HCT116 (cell line): ENCODE results near the gene WFDC5. TPM values are rescaled to one million over a fixed set of nuclear protein-coding genes. Genes with fewer than 3 reads are reported as not detected.

ENCODE experiments used
- ATAC-seq: fragments of 200-7000 bp; cut with Tn5 transposase; 2 replicates; pipeline ENCODE4 v1.9.1; 2020; ENCODE audit warnings: mild to moderate bottlenecking, moderate library complexity
- BruUV-seq: library from RNA; stranded (reverse); fragments of 400-500 nt; replicated peaks from 2 replicates; lab custom pipeline; 2021; lab: Mats Ljungman, UMichigan
- CTCF ChIA-PET: fragments of 300-600 bp; sonication (Branson Sonifier 250); formaldehyde crosslinking; loops from one replicate; lab custom pipeline; 2021; ENCODE audit warnings: antibody characterized with exemption; lab: Charles Lee
- POLR2A ChIA-PET: fragments of 300-600, 350-600 bp; sonication (Branson Sonifier 250); formaldehyde crosslinking; loops from one replicate; lab custom pipeline; 2021; ENCODE audit warnings: antibody characterized with exemption; lab: Charles Lee
- RAD21 ChIA-PET, 2 experiments: fragments of 300-600 bp; sonication (Branson Sonifier 250); formaldehyde crosslinking; loops; one replicate each; lab custom pipeline; 2023; ENCODE audit warnings: low total read pairs in 2 of 2; ENCODE audit not compliant: uncharacterized antibody in 2 of 2, unreplicated experiment in 2 of 2, low non-redundant PET in 1 of 2; lab: Charles Lee
- DNase-seq: peaks from one replicate; pipeline ENCODE4 v3.0.0-alpha.2; 2010; ENCODE audit warnings: low read depth, low spot score
- H2AFZ ChIP-seq: fragments of 200-600 bp; shearing (Covaris generic), sonication (generic); 2 replicates; pipeline ENCODE4 v1.6.1; 2017; ENCODE audit warnings: low read depth, mixed run types, mixed read lengths, antibody characterized with exemption, low read length; ENCODE audit not compliant: poor library complexity, severe bottlenecking
- H3K27ac ChIP-seq: 2 replicates; pipeline ENCODE4 v1.5.1; 2012; ENCODE audit warnings: low read depth, low read length
- H3K27me3 ChIP-seq: fragments of 200-600 bp; sonication (generic); 2 replicates; pipeline ENCODE4 v1.6.1; 2016; ENCODE audit warnings: mixed run types, low read length, mixed read lengths; ENCODE audit not compliant: insufficient read depth
- H3K36me3 ChIP-seq, 2 experiments: fragments of 200-500 bp in 1 of 2; fragments of 200-600 bp in 1 of 2; sonication (Bioruptor generic) in 1 of 2; sonication (generic) in 1 of 2; 2 replicates each; pipeline versions ENCODE4 v1.5.1 to v1.6.1; 2014 to 2016; ENCODE audit warnings: low read length in 2 of 2, inconsistent platforms in 1 of 2, mixed read lengths in 1 of 2, mixed run types in 1 of 2; ENCODE audit not compliant: insufficient read depth in 2 of 2, control insufficient read depth in 1 of 2
- H3K4me1 ChIP-seq, 2 experiments: fragments of 200-600 bp in 1 of 2; sonication (generic) in 1 of 2; 2 replicates each; pipeline versions ENCODE4 v1.5.1 to v1.6.1; 2012 to 2017; ENCODE audit warnings: low read length in 2 of 2, inconsistent platforms in 1 of 2, mild to moderate bottlenecking in 1 of 2, mixed read lengths in 1 of 2, mixed run types in 1 of 2, moderate library complexity in 1 of 2; ENCODE audit not compliant: insufficient read depth in 2 of 2, control insufficient read depth in 1 of 2
- H3K4me2 ChIP-seq: fragments of 200-600 bp; sonication (generic); 2 replicates; pipeline ENCODE4 v1.6.1; 2017; ENCODE audit warnings: mixed run types, low read length, mixed read lengths
- H3K4me3 ChIP-seq, 2 experiments: fragments of 200-600 bp in 1 of 2; sonication (generic) in 1 of 2; replicated peaks in 1 of 2; 2 replicates each; pipeline ENCODE4 v1.5.1; 2011 to 2016; ENCODE audit warnings: low read length in 2 of 2, control low read depth in 1 of 2, low read depth in 1 of 2, mild to moderate bottlenecking in 1 of 2, mixed read lengths in 1 of 2, mixed run types in 1 of 2
- H3K79me2 ChIP-seq: fragments of 200-600 bp; sonication (generic); 2 replicates; pipeline ENCODE4 v1.6.1; 2017; ENCODE audit warnings: mild to moderate bottlenecking, mixed run types, low read length, moderate library complexity, mixed read lengths; ENCODE audit not compliant: insufficient read depth
- H3K9ac ChIP-seq: fragments of 200-600 bp; sonication (generic); 2 replicates; pipeline ENCODE4 v1.6.1; 2016; ENCODE audit warnings: low read length, mixed read lengths
- H3K9me2 ChIP-seq: fragments of 200-600 bp; sonication (generic), shearing (Covaris generic); 2 replicates; pipeline ENCODE4 v1.6.1; 2017; ENCODE audit warnings: mixed run types, mild to moderate bottlenecking, moderate library complexity; ENCODE audit not compliant: insufficient read depth
- H3K9me3 ChIP-seq, 2 experiments: fragments of 200-500 bp in 1 of 2; fragments of 200-600 bp in 1 of 2; sonication (Bioruptor generic) in 1 of 2; sonication (generic) in 1 of 2; 2 replicates each; pipeline ENCODE4 v1.6.1; 2014 to 2017; ENCODE audit warnings: low read length in 2 of 2, mixed read lengths in 2 of 2, inconsistent platforms in 1 of 2, low read depth in 1 of 2, mild to moderate bottlenecking in 1 of 2, mixed run types in 1 of 2, moderate library complexity in 1 of 2; ENCODE audit not compliant: control insufficient read depth in 1 of 2, insufficient read depth in 1 of 2
- H4K20me1 ChIP-seq: fragments of 200-600 bp; sonication (generic), shearing (Covaris generic); 2 replicates; pipeline ENCODE4 v1.6.1; 2017; ENCODE audit warnings: mixed run types, mild to moderate bottlenecking, moderate library complexity; ENCODE audit not compliant: insufficient read depth
- ATF3 ChIP-seq: IDR thresholded peaks from 2 replicates; pipeline ENCODE4 v1.6.1; 2012
- CTCF ChIP-seq, 3 experiments: fragments of 200-600 bp in 1 of 3; sonication (generic) in 1 of 3; IDR thresholded peaks in 2 of 3; conservative IDR thresholded peaks in 1 of 3; 2 replicates each; pipeline ENCODE4 v1.5.1; 2012 to 2017; ENCODE audit warnings: low read depth in 2 of 3, low read length in 2 of 3, antibody characterized with exemption in 1 of 3, borderline replicate concordance in 1 of 3, control low read depth in 1 of 3, mild to moderate bottlenecking in 1 of 3, mixed read lengths in 1 of 3, mixed run types in 1 of 3, moderate library complexity in 1 of 3; ENCODE audit not compliant: insufficient read depth in 1 of 3
- EZH2 ChIP-seq: fragments of 200-600 bp; sonication (generic); IDR thresholded peaks from 2 replicates; pipeline ENCODE4 v1.6.1; 2017; ENCODE audit warnings: antibody characterized with exemption, mixed run types
- FOSL1 ChIP-seq: IDR thresholded peaks from 2 replicates; pipeline ENCODE4 v1.6.1; 2012; ENCODE audit warnings: low read depth
- JUND ChIP-seq: IDR thresholded peaks from 2 replicates; pipeline ENCODE4 v1.6.1; 2012
- REST ChIP-seq: IDR thresholded peaks from 2 replicates; pipeline ENCODE4 v1.6.1; 2012; ENCODE audit warnings: low read depth
- SIN3A ChIP-seq: IDR thresholded peaks from 2 replicates; pipeline ENCODE4 v1.6.1; 2012; ENCODE audit warnings: low read depth
- YY1 ChIP-seq: IDR thresholded peaks from 2 replicates; pipeline ENCODE4 v1.6.1; 2011; ENCODE audit warnings: low read length, low read depth, moderate library complexity, mild to moderate bottlenecking; ENCODE audit not compliant: insufficient replicate concordance; ENCODE audit errors: extremely low read depth
- ZFX ChIP-seq: fragments of 450-650 bp; IDR thresholded peaks from 2 replicates; pipeline ENCODE4 v1.6.1; 2017
- ZNF274 ChIP-seq: fragments of 200-500 bp; sonication (Bioruptor generic); IDR thresholded peaks from 2 replicates; pipeline ENCODE4 v1.6.1; 2014; ENCODE audit warnings: mild to moderate bottlenecking, low read depth, low read length, inconsistent platforms
- intact Hi-C: fragments of 100-400 bp; cut with micrococcal nuclease; formaldehyde crosslinking; loops from 2 replicates; pipeline ENCODE4 v1.10.0; 2022
- total RNA-seq: library from RNA; stranded (reverse); gene quantifications from one replicate; pipeline ENCODE4 v1.2.1, GENCODE V29; 2021; ENCODE audit not compliant: unreplicated experiment

WFDC5 gene
- total RNA-seq, 1 experiment from 2014 or later, result not detected

GRCh38 chr20:45073221-45073620 is 41.8 kb downstream of the WFDC5 start:
- intact Hi-C loops, result no loop called here
- ATAC-seq (no peak), DNase-seq (no peak)
- Histone ChIP-seq H3K4me2 (no peak overlapping the region), H4K20me1 (peaks cover 4% of the 10 kb centered on the region; the same call in 1 of the 2 replicates), H3K9me2 (no peaks in the 10 kb centered on the region), H3K79me2 (no peaks in the 10 kb centered on the region; the same call in 1 of the 2 replicates), H3K27ac (no peak overlapping the region), H3K4me3 (no peak overlapping the region), H3K27me3 (no peaks in the 10 kb centered on the region), H3K36me3 (peaks cover 0 to 10% of the 10 kb centered on the region in 2 experiments; a peak in 3 of 4 replicates), H3K9me3 (no peaks in the 10 kb centered on the region), H3K9ac (no peak overlapping the region), H3K4me1 (peaks cover 8 to 10% of the 10 kb centered on the region in 2 experiments; a peak in 3 of 4 replicates), H2AFZ (no peak overlapping the region)
- no TSS peak for BruUV-seq
- ChIA-PET RAD21 (no interaction called here), POLR2A (no interaction called here), CTCF (no interaction called here)
- TF ChIP-seq YY1 (no peak), ZNF274 (no peak), ATF3 (no peak), CTCF (IDR thresholded peaks at IDR 0.05 in 2 of 3, conservative IDR thresholded peaks at IDR 0.05 in 1 of 3; ENCODE audit: borderline replicate concordance in 1 of 3, insufficient read depth in 1 of 3, low read depth in 2 of 3, low read length in 2 of 3) (no peak), FOSL1 (no peak), JUND (no peak)

- Histone ChIP-seq H3K9me2 (no peaks in the 10 kb centered on the region), H3K9ac (no peak overlapping the region), H3K9me3 (no peaks in the 10 kb centered on the region), H3K27me3 (no peaks in the 10 kb centered on the region), H3K27ac (no peak overlapping the region), H3K4me2 (no peak overlapping the region), H3K4me1 (peaks cover 8 to 10% of the 10 kb centered on the region in 2 experiments; a peak in 3 of 4 replicates), H4K20me1 (peaks cover 4% of the 10 kb centered on the region; the same call in 1 of the 2 replicates), H2AFZ (no peak overlapping the region), H3K36me3 (peaks cover 0 to 8% of the 10 kb centered on the region in 2 experiments; a peak in 3 of 4 replicates), H3K79me2 (no peaks in the 10 kb centered on the region; the same call in 1 of the 2 replicates), H3K4me3 (no peak overlapping the region)
- BruUV-seq, result no TSS peak
- DNase-seq (no peak), ATAC-seq (no peak)
- POLR2A ChIA-PET, result no interaction called here
- RAD21 ChIA-PET, result no interaction called here
- CTCF ChIA-PET, result interaction anchor here (0.8 to 1.2 kb wide), 2 partner anchors 23 to 28 kb away, joined by 5 to 6 read pairs; no protein-coding TSS in a partner anchor
- intact Hi-C loops, result no loop called here
- TF ChIP-seq CTCF (IDR thresholded peaks at IDR 0.05 in 2 of 3, conservative IDR thresholded peaks at IDR 0.05 in 1 of 3; ENCODE audit: borderline replicate concordance in 1 of 3, insufficient read depth in 1 of 3, low read depth in 2 of 3, low read length in 2 of 3), result no peak
- no peak for TF ChIP-seq EZH2
- TF ChIP-seq REST, result no peak
- TF ChIP-seq FOSL1, result no peak
- no peak for TF ChIP-seq YY1
- TF ChIP-seq SIN3A, result no peak
- TF ChIP-seq ZFX, result no peak
These were observed 42.9 kb downstream of the WFDC5 start for GRCh38 chr20:45072066-45072465.
